T-helper 9 cell (primary cell): ENCODE results near the gene PPP1R37.

Experiments
- DNase-seq: peaks from one replicate; pipeline ENCODE4 v3.0.0-alpha.2; 2020

PPP1R37 gene

GRCh38 chr19:45156011-45156630, 63.1 kb downstream of the PPP1R37 start:
- no peak for DNase-seq

- DNase-seq = no peak
Observed at GRCh38 chr19:45156751-45157150, 63.8 kb downstream of the PPP1R37 start.

GRCh38 chr19:45158503-45159209, 65.7 kb downstream of the PPP1R37 start:
- DNase-seq = no peak

- DNase-seq = no peak
Observed at GRCh38 chr19:45159210-45159970, 66.4 kb downstream of the PPP1R37 start.

GRCh38 chr19:45159971-45160324, 67.0 kb downstream of the PPP1R37 start:
- no peak for DNase-seq

- DNase-seq = no peak
Observed at GRCh38 chr19:45160870-45161737, 68.1 kb downstream of the PPP1R37 start, which contains the start of gene NKPD1. Gene NKPD1, minus strand, starts transcription at chr19:45160982. Its CDS starts 832 bp downstream, at chr19:45160150.

- DNase-seq = no peak
Observed at GRCh38 chr19:45161738-45162607, 69.0 kb downstream of the PPP1R37 start.

GRCh38 chr19:45162608-45163143, 69.7 kb downstream of the PPP1R37 start:
- no peak for DNase-seq

- no peak for DNase-seq
Observed at GRCh38 chr19:45163156-45163555, 70.2 kb downstream of the PPP1R37 start.

GRCh38 chr19:45163751-45164460, 70.9 kb downstream of the PPP1R37 start:
- no peak for DNase-seq

- peak; percentile 44 for DNase-seq
Observed at GRCh38 chr19:45164577-45165335, 71.8 kb downstream of the PPP1R37 start.

GRCh38 chr19:45166723-45167252, 73.8 kb downstream of the PPP1R37 start:
- no peak for DNase-seq

GRCh38 chr19:45168767-45169351, 75.9 kb downstream of the PPP1R37 start:
- no peak for DNase-seq

GRCh38 chr19:45169602-45170001, 76.6 kb downstream of the PPP1R37 start:
- DNase-seq = no peak

- DNase-seq = no peak
Observed at GRCh38 chr19:45170146-45171106, 77.4 kb downstream of the PPP1R37 start.

GRCh38 chr19:45171211-45171623, 78.2 kb downstream of the PPP1R37 start:
- DNase-seq = peak; percentile 29

GRCh38 chr19:45172173-45172572, 79.2 kb downstream of the PPP1R37 start:
- DNase-seq = no peak

GRCh38 chr19:45172611-45173208, 79.7 kb downstream of the PPP1R37 start:
- DNase-seq = no peak
